ENCODE measurements around the gene RFC3. TPM values are rescaled to one million over a fixed set of nuclear protein-coding genes. Genes with fewer than 3 reads are reported as not detected.

The RFC3 gene
- total RNA-seq, 1 donor from 2014 or later: 7.1 TPM

GRCh38 chr13:33884531-33885220, 66.7 kb downstream of the RFC3 start:
- intact Hi-C loops (cut with DNase I): no loop called here
- H3K4me3 ChIP-seq: no peak overlapping the region
- no peaks in the 10 kb centered on the region for H3K36me3 ChIP-seq

More at GRCh38 chr13:33884531-33885220, 66.7 kb downstream of the RFC3 start:
- no peak for TF ChIP-seq CTCF (IDR thresholded peaks at IDR 0.05)
- Histone ChIP-seq H3K27me3 (ENCODE audit: low read depth) (no peaks in the 10 kb centered on the region), H3K9me3 (no peaks in the 10 kb centered on the region), H3K27ac (no peak overlapping the region), H3K4me1 (no peaks in the 10 kb centered on the region)
- DNase-seq (no peak), ATAC-seq (no peak)
